Ovary (tissue), 9 donors: Measurements from ENCODE around the gene TLN1. TPM values are rescaled to one million over a fixed set of nuclear protein-coding genes. Genes with fewer than 3 reads are reported as not detected.

Experiments
- DNase-seq, 5 donors: peaks; one replicate each; pipeline ENCODE4 v3.0.0-alpha.2; 2019 to 2020
- H3K27ac ChIP-seq, 2 donors: fragments of 200-600 bp; one replicate each; pipeline versions ENCODE4 v1.5.1 to v1.8.0; 2019 to 2022
- H3K27me3 ChIP-seq: fragments of 200-600 bp; one replicate; pipeline ENCODE4 v1.8.0; 2022
- H3K36me3 ChIP-seq: fragments of 200-600 bp; sonication (generic); one replicate; pipeline ENCODE4 v1.5.1; 2019
- H3K4me1 ChIP-seq: one replicate; pipeline ENCODE4 v1.8.1; 2013; ENCODE audit warnings: mild to moderate bottlenecking, moderate library complexity; ENCODE audit not compliant: insufficient read depth
- H3K4me3 ChIP-seq: fragments of 200-600 bp; sonication (generic); one replicate; pipeline ENCODE4 v1.5.1; 2017
- H3K9me3 ChIP-seq, 2 donors: fragments of 200-600 bp in 1 of 2; sonication (generic) in 1 of 2; one replicate each; pipeline versions ENCODE4 v1.5.1 to v1.8.1; 2013 to 2019; ENCODE audit warnings: mild to moderate bottlenecking in 1 of 2, moderate library complexity in 1 of 2
- CTCF ChIP-seq, 3 donors: fragments of 450-650 bp in 2 of 3; fragments of 200-600 bp in 1 of 3; IDR thresholded peaks; one replicate each; pipeline versions ENCODE4 v1.5.1 to v1.8.0; 2016 to 2022; ENCODE audit warnings: antibody characterized with exemption in 3 of 3, mild to moderate bottlenecking in 1 of 3
- EP300 ChIP-seq: sonication (generic); formaldehyde crosslinking; IDR thresholded peaks from one replicate; pipeline ENCODE4 v1.6.1; 2017; ENCODE audit warnings: antibody characterized with exemption
- POLR2A ChIP-seq: fragments of 450-650 bp; IDR thresholded peaks from one replicate; pipeline ENCODE4 v1.6.1; 2017; ENCODE audit warnings: antibody characterized with exemption, mild to moderate bottlenecking, moderate library complexity
- WGBS, 3 donors: extraction: QIAGEN DNeasy Blood & Tissue Kit in 1 of 3; methylation state at CpG; one replicate each; pipeline versions ENCODE4 v1.1.5 to v1.1.7; 2013 to 2017; 5-methylcytosine and 5-hydroxymethylcytosine counted together
- intact Hi-C, 4 donors: fragments of 100-400 bp; cut with DNase I; formaldehyde crosslinking; loops; one replicate each; pipeline versions ENCODE4 v1.11.0 to v1.15.1; 2022 to 2023
- polyA plus RNA-seq, 2 donors: library from polyadenylated mRNA; stranded (reverse); fragments of 200-250 nt in 1 of 2; fragments of 350-450 nt in 1 of 2; fragmentation: Illumina TruSeq in 1 of 2; extraction: RNeasy Lipid Tissue Mini Kit (QIAGEN cat#74804) in 1 of 2; gene quantifications; one replicate each; pipeline ENCODE4 v1.2.3, GENCODE V29; 2013 to 2014
- total RNA-seq, 7 donors: library from RNA; depleted of rRNA in 2 of 7; stranded (reverse); fragments of >200 nt in 2 of 7; fragmentation: NEBNext Ultra II Directional in 3 of 7; extraction: Animal tissue kit (Norgen Biotek cat#: 25700) in 3 of 7; gene quantifications; one replicate each; pipeline versions ENCODE4 v1.1.0 to v1.2.4, GENCODE V29; 2016 to 2023
- donor health status: DM: no; HTN: no; CAD: no; lungs with moderate emphysema.
- donor health status: DM: no; HTN: no; CAD: no.
- donor health status: Bipolar disorder and iron deficiency.
- donor health status: DM: yes; HTN: yes; CAD: no.
- donor health status: DM: no; HTN: no; CAD: no.
- donor health status: DM: yes; HTN: yes; CAD: no.

The TLN1 gene
- total and polyA plus RNA-seq, 9 donors = 106 to 344 (median 271) TPM

DNA sequence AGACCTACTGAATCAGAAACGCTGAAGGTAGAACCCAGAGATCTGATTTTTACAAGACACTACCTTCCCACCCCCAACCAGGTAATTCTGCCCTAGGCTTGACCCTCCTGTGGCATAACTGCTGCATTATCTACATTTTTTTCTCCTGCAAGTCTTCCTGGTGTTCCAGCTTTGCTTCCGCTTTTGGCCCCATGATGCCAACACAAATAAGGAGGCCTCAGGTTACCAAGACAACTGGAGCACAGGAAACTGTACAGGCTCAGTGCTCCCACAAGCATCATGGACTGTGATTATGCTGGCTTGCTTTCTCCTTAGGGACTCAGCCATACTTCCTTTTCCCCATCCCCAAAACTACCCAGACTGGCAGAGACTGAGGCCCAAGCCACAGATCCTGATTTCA lies 28.7 kb upstream of the TLN1 start:
- TF ChIP-seq CTCF (IDR thresholded peaks at IDR 0.05) = no peak
- intact Hi-C loops = no loop called here
- Histone ChIP-seq H3K4me3 (no peak overlapping the region), H3K36me3 (no peaks in the 10 kb centered on the region), H3K27me3 (no peaks in the 10 kb centered on the region), H3K9me3 (no peaks in the 10 kb centered on the region), H3K4me1 (peaks cover 7% of the 10 kb centered on the region), H3K27ac (no peak overlapping the region)
- WGBS, 3 donors = 80 to 82% (median 82%) methylated on average over 2 of the region's 2 CpGs
- DNase-seq = no peak

- Histone ChIP-seq H3K27me3 (no peaks in the 10 kb centered on the region), H3K4me3 (no peak overlapping the region), H3K4me1 (peaks cover 7% of the 10 kb centered on the region), H3K9me3 (no peaks in the 10 kb centered on the region), H3K36me3 (no peaks in the 10 kb centered on the region), H3K27ac (no peak overlapping the region)
- no peak for TF ChIP-seq CTCF (IDR thresholded peaks at IDR 0.05)
- TF ChIP-seq EP300 = no peak
- no peak for TF ChIP-seq POLR2A
- DNase-seq = no peak
- WGBS, 3 donors = 92 to 96% (median 93%) methylated on average over 4 of the region's 4 CpGs
- intact Hi-C loops = loop anchor here in 1 of 4 donors (10.0 kb wide), 1 partner anchor 1705 kb away; the partner anchor contains the start of gene ZBTB5
Observed at GRCh38 chr9:35759795-35760194, 27.8 kb upstream of the TLN1 start.

GRCh38 chr9:35758475-35759050 lies 26.6 kb upstream of the TLN1 start:
- H3K27me3 ChIP-seq = no peaks in the 10 kb centered on the region
- H3K36me3 ChIP-seq = no peaks in the 10 kb centered on the region
- 30 to 39% (median 33%) methylated on average over 3 of the region's 3 CpGs for WGBS, 3 donors
- DNase-seq = no peak
- no peaks in the 10 kb centered on the region for H3K9me3 ChIP-seq
- peak overlapping the region in 1 of 2 donors; percentile 66 for H3K27ac ChIP-seq
- TF ChIP-seq EP300 (no peak), POLR2A (no peak), CTCF (IDR thresholded peaks at IDR 0.05) (no peak)
- intact Hi-C loops = loop anchor here in 1 of 4 donors (10.0 kb wide), 1 partner anchor 1706 kb away; the partner anchor contains the start of gene ZBTB5
- peaks cover 7% of the 10 kb centered on the region for H3K4me1 ChIP-seq
- no peak overlapping the region for H3K4me3 ChIP-seq

DNA sequence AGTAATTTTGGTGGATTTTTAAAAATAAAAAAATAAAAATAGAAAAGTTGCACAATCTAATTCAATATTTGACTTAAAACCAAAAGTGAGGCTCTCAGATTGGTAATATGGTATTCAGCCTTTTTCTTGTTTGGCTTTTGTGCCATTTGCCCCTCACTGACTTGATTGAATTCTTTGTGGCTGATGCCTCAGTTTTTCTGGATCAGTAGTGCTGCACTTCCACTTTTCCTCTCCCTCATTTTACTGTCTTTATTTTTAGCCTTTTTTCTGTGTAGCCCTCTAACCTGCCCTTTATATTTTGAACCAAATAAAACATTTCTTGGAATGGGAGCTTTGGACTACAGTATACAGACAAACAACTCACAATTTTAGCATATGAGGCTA lies 25.9 kb upstream of the TLN1 start:
- no peaks in the 10 kb centered on the region for H3K36me3 ChIP-seq
- H3K27ac ChIP-seq = peak overlapping the region in 1 of 2 donors; percentile 66
- no peak overlapping the region for H3K4me3 ChIP-seq
- H3K9me3 ChIP-seq = no peaks in the 10 kb centered on the region
- intact Hi-C loops = loop anchor here in 1 of 4 donors (10.0 kb wide), 1 partner anchor 1707 kb away; the partner anchor contains the start of gene ZBTB5
- TF ChIP-seq EP300 = no peak
- TF ChIP-seq POLR2A = no peak
- TF ChIP-seq CTCF (IDR thresholded peaks at IDR 0.05) = no peak
- no peak for DNase-seq
- H3K27me3 ChIP-seq = no peaks in the 10 kb centered on the region
- peaks cover 7% of the 10 kb centered on the region for H3K4me1 ChIP-seq
